GM12873 (cell line): Measurements from ENCODE around the gene THSD4.

Source experiments
- TF ChIP-seq, protein P1 (sequence below): IDR thresholded peaks from 2 replicates; pipeline ENCODE4 v1.5.1; 2012; ENCODE audit warnings: low read depth, mild to moderate bottlenecking, moderate library complexity, low read length, control low read depth; ENCODE audit not compliant: insufficient read depth; ENCODE audit errors: missing control alignments

The THSD4 gene

DNA sequence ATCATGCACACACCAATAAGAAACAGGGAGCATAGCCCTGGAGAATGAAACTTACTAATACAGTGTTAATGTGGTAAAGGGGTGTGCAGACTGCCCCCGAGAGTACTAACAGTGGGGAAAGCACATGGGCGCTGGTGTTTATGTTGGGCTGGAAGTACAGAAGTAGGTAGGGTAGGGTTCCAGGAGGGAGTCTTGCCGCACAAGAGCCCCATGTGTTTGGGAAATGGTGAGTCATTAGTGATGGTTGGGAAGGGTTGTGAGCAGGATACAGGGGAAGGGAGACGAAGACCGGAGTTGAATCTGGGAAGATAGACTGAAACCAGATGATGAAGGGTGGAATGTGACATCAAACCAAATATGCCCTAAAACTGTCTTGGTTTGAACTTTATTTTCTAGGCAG lies 117.1 kb downstream of the THSD4 start:
- TF ChIP-seq, protein P1, sequence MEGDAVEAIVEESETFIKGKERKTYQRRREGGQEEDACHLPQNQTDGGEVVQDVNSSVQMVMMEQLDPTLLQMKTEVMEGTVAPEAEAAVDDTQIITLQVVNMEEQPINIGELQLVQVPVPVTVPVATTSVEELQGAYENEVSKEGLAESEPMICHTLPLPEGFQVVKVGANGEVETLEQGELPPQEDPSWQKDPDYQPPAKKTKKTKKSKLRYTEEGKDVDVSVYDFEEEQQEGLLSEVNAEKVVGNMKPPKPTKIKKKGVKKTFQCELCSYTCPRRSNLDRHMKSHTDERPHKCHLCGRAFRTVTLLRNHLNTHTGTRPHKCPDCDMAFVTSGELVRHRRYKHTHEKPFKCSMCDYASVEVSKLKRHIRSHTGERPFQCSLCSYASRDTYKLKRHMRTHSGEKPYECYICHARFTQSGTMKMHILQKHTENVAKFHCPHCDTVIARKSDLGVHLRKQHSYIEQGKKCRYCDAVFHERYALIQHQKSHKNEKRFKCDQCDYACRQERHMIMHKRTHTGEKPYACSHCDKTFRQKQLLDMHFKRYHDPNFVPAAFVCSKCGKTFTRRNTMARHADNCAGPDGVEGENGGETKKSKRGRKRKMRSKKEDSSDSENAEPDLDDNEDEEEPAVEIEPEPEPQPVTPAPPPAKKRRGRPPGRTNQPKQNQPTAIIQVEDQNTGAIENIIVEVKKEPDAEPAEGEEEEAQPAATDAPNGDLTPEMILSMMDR, result no peak

DNA sequence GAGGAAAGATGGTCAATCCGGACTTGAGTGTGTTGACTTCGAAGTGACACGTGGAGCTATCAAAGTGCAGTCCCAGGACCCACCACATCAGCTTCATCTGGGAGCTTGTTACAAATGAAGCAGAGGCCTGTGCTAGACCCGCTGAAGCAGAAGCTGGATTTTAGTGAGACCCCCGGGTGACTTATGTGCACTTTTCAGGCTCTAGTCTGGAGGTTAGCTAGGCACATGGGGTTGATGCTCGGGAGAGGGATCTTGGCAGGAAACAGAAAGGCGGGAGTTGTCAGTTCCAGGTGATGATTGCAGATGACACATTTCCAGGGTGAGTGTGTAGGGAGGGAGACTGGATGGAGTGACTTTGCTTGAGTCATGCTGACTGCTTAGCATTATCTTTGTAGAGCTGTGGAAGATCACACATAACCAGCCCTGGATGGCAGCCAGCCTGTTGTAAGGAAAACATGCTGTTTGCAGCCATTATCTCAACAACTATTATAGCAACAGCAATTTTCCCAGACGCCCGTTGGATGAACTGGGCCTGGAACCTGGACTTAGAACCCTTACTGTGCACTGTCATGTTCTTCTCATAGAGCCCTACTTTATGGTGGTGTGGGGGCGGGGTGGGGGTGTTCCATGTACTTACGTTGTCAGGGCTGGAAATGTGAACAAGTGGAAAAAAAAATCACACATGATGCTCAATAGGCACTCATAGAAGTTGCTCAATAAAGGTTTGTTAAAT lies 122.4 kb downstream of the THSD4 start:
- TF ChIP-seq, protein P1, result no peak

DNA sequence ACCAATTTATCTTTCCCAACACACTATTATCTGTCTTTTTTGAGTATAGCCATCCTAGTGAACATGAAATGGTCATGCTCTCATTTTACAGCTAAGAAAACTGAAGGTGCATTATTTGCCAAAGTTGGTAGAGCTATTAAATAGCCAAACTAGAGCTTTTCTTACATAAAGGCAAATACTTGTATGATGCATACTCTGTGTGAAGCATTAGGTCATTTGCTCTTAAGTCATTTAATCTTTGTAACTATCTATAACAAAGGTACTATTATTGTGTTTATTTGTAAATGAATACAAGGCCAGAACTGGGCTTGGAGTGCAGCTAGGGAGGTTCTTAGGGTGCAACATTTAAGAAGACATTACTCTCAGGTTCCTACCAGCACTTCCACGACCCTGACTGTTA lies 123.7 kb downstream of the THSD4 start:
- TF ChIP-seq, protein P1, result no peak

DNA sequence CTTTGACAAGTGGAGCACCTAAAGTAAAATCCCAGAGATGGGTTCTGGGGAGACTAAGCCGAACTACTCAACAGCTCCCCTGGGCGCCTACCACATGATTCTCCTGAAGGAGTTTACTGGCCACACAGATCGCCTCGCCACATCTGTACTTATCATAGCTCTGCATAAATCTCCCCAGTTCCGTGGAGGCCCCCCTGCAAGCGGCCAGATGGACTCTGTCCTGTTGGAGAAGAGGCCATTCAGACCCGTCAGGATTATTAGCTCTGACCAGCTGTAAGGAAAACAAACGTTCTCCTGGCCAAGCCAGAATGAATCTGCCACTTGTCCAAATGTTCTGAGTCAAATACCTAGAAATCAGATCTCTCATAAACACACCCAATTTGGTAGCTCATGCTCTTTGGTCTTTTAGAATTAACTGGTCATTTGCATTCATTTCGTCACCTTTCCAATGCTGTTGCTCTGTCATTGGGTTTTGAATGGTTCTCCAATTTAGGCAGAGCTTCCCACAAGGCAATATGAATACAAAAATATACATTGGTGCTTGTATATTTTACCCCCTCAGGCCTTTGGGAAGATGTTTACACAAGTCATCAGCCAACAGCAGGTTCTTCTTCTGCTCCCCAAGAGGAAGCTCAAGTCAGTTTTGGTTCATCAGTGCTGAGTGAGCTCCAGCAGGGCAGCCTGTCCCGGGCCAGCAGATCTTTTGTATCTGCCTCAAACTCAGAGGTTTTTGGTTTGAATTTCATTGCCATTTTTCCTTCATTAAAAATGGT lies 124.5 kb downstream of the THSD4 start:
- TF ChIP-seq, protein P1, result no peak

DNA sequence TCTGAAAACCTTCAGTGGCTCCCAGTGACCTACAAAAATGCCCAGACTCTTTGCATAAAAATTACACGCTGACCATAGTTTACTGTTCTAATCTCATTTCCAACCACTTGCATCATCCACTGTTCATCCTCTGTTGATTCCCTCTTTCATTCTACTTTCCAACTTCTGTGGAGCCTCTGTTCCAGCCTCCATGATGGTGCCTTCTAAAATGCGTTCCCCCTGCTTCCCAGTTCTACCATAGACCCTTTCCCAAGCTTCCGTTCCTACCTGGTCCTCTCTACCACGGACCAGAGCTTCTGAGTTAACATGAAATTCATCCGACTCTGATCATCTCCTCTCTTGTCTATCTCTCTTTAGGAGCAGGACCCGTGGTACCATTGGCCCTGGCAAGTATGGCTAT lies 127.0 kb downstream of the THSD4 start:
- TF ChIP-seq, protein P1, result no peak

DNA sequence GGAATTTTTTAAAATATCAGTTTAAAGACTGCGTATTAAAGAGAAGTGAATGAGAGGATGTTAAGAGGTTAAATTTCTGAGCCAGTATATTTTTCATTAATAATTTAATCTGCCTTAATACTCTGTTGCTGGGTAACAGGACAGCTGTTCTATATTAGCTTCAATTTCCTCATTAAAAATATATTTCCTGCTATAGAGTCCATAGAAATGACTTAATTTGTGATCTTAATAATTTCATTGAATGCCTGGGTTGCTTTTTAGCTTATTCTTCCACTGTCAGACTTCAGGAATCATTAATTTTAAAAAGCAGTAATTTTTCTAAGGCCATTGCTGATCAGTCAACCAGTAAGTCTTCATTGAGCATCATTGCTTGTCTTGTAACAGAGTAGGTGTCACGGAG lies 129.0 kb downstream of the THSD4 start:
- TF ChIP-seq, protein P1, result no peak

DNA sequence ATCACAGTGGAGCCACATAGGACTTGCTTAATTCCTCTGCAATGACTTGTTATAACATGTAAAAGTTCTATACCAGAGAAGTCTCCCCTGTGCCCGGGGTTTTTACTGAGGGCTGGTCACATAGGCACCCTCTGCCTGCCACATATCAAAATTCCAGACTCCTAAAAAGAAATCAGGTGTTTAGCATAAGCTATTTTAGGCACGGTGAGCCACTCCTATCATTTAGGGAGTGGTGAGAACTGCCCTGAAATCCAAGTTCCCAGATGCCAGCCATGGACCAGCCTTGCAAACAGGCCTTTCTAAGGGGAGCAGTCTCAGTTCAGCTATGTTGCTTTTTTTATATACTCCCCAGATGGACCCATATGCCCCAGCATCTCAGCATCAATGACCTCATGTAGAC lies 130.3 kb downstream of the THSD4 start:
- TF ChIP-seq, protein P1, result no peak
